Pulmonary artery endothelial cell (primary cell): Measurements from ENCODE around the gene IRF6. TPM values are rescaled to one million over a fixed set of nuclear protein-coding genes. Genes with fewer than 3 reads are reported as not detected.
A peak's percentile ranks its signal among the peaks of the same experiment; 100 is the strongest.
"Not testable (repeated sequence)": the region's sequence is repeated elsewhere in the genome, so short reads cannot be mapped to it uniquely, and the experiment has no call there.

Experiments used
- DNase-seq: peaks from one replicate; pipeline ENCODE4 v3.0.0-alpha.2; 2011; ENCODE audit warnings: low read depth, low spot score
- total RNA-seq: library from RNA; depleted of rRNA; stranded (reverse); fragments of >200 nt; gene quantifications from 2 replicates; pipeline ENCODE4 v1.2.3, GENCODE V29; 2014

IRF6 gene
- total RNA-seq, 1 donor from 2014 or later, result 18.4 TPM

GRCh38 chr1:209823143-209824041, 17.4 kb upstream of the IRF6 start:
- DNase-seq, result peak; percentile 87

GRCh38 chr1:209822706-209823105, 16.8 kb upstream of the IRF6 start:
- DNase-seq, result no peak

GRCh38 chr1:209820986-209821385, 15.0 kb upstream of the IRF6 start:
- DNase-seq, result no peak

- DNase-seq, result no peak
Measured at GRCh38 chr1:209819058-209819457, 13.1 kb upstream of the IRF6 start.

- no peak for DNase-seq
Measured at GRCh38 chr1:209817691-209818090, 11.7 kb upstream of the IRF6 start.

GRCh38 chr1:209816923-209817322, 11.0 kb upstream of the IRF6 start:
- DNase-seq, result no peak

GRCh38 chr1:209815931-209816341, 10.0 kb upstream of the IRF6 start:
- no peak for DNase-seq

GRCh38 chr1:209815490-209815889, 9.5 kb upstream of the IRF6 start:
- no peak for DNase-seq

- no peak for DNase-seq
Measured at GRCh38 chr1:209813902-209814301, 8.0 kb upstream of the IRF6 start.

- no peak for DNase-seq
Measured at GRCh38 chr1:209810783-209811182, 4.8 kb upstream of the IRF6 start.

GRCh38 chr1:209809611-209810010, 3.7 kb upstream of the IRF6 start:
- DNase-seq, result no peak

- peak; percentile 82 for DNase-seq
Measured at GRCh38 chr1:209808059-209808581, 2.2 kb upstream of the IRF6 start.

GRCh38 chr1:209807509-209807908, 1.6 kb upstream of the IRF6 start:
- no peak for DNase-seq

- no peak for DNase-seq
Measured at GRCh38 chr1:209805341-209805781, 581 bp downstream of the IRF6 start.

GRCh38 chr1:209803568-209803967, 2.4 kb downstream of the IRF6 start:
- no peak for DNase-seq

GRCh38 chr1:209802780-209803152, 3.2 kb downstream of the IRF6 start:
- DNase-seq, result no peak

- peak; percentile 73 for DNase-seq
Measured at GRCh38 chr1:209802117-209802779, 3.7 kb downstream of the IRF6 start.

- DNase-seq, result peak; percentile 58
Measured at GRCh38 chr1:209800984-209801834, 4.7 kb downstream of the IRF6 start.

GRCh38 chr1:209797978-209798639, 7.8 kb downstream of the IRF6 start:
- DNase-seq, result no peak

GRCh38 chr1:209793711-209794110, 12.2 kb downstream of the IRF6 start:
- DNase-seq, result not testable (repeated sequence)

- DNase-seq, result no peak
Measured at GRCh38 chr1:209791920-209792319, 14.0 kb downstream of the IRF6 start.
